SK-N-SH treated with all-trans-retinoic acid at 6 μM for 48 hours (cell line): ENCODE results near the gene AHSG.
"Not testable (repeated sequence)": the region's sequence is repeated elsewhere in the genome, so short reads cannot be mapped to it uniquely, and the experiment has no call there.

Experiments used
- ATAC-seq: fragments of 200-7000 bp; cut with Tn5 transposase; 3 replicates; pipeline ENCODE4 v1.9.1; 2020; ENCODE audit warnings: mild to moderate bottlenecking, moderate library complexity
- ARNTL ChIP-seq: fragments of 450-650 bp; formaldehyde crosslinking; IDR thresholded peaks from 2 replicates; pipeline ENCODE4 v1.5.0; 2020; ENCODE audit warnings: low read depth, mild to moderate bottlenecking, moderate library complexity, borderline replicate concordance
- BACH2 ChIP-seq: fragments of 250-450 bp; sonication (Bioruptor Pico); IDR thresholded peaks from 2 replicates; pipeline ENCODE4 v1.9.0; 2021; ENCODE audit warnings: mild to moderate bottlenecking, borderline replicate concordance
- CSDC2 ChIP-seq: fragments of 250-450 bp; sonication (Bioruptor Pico); IDR thresholded peaks from 2 replicates; pipeline ENCODE4 v1.5.0; 2020; ENCODE audit warnings: mild to moderate bottlenecking, moderate library complexity
- ESRRG ChIP-seq: fragments of 250-450 bp; sonication (Bioruptor Pico); IDR thresholded peaks from 2 replicates; pipeline ENCODE4 v1.6.1; 2021; ENCODE audit warnings: mild to moderate bottlenecking
- GLIS3 ChIP-seq: fragments of 250-450 bp; sonication (Bioruptor Pico); IDR thresholded peaks from 2 replicates; pipeline ENCODE4 v1.5.0; 2020; ENCODE audit warnings: mild to moderate bottlenecking, moderate library complexity
- OSR1 ChIP-seq: fragments of 250-450 bp; sonication (Bioruptor Pico); IDR thresholded peaks from 2 replicates; pipeline ENCODE4 v1.8.0; 2022; ENCODE audit warnings: moderate library complexity, mild to moderate bottlenecking, inconsistent platforms
- SNAI2 ChIP-seq: fragments of 250-450 bp; sonication (Bioruptor Pico); IDR thresholded peaks from 2 replicates; pipeline ENCODE4 v1.5.0; 2020; ENCODE audit warnings: mild to moderate bottlenecking, moderate library complexity
- TOX ChIP-seq: fragments of 250-450 bp; sonication (Bioruptor Pico); IDR thresholded peaks from 2 replicates; pipeline ENCODE4 v1.8.0; 2021; ENCODE audit warnings: mild to moderate bottlenecking, moderate library complexity, borderline replicate concordance
- ZC3H10 ChIP-seq: fragments of 250-450 bp; sonication (Bioruptor Pico); IDR thresholded peaks from 2 replicates; pipeline ENCODE4 v1.5.1; 2021; ENCODE audit warnings: mild to moderate bottlenecking, moderate library complexity
- ZFP3 ChIP-seq: fragments of 250-450 bp; sonication (Bioruptor Pico); IDR thresholded peaks from 2 replicates; pipeline ENCODE4 v1.5.0; 2020; ENCODE audit warnings: mild to moderate bottlenecking, moderate library complexity
- ZFP30 ChIP-seq: fragments of 450-650 bp; formaldehyde crosslinking; IDR thresholded peaks from 2 replicates; pipeline ENCODE4 v1.5.0; 2022; ENCODE audit warnings: mild to moderate bottlenecking, moderate library complexity
- ZNF565 ChIP-seq: fragments of 450-650 bp; formaldehyde crosslinking; conservative IDR thresholded peaks from 2 replicates; pipeline ENCODE4 v1.5.0; 2020; ENCODE audit warnings: low read depth, mild to moderate bottlenecking, moderate library complexity
- ZNF8 ChIP-seq: fragments of 450-650 bp; formaldehyde crosslinking; IDR thresholded peaks from 2 replicates; pipeline ENCODE4 v1.5.0; 2020; ENCODE audit warnings: mild to moderate bottlenecking, moderate library complexity
- TF ChIP-seq, protein P1 (sequence below): fragments of 250-450 bp; sonication (Bioruptor Pico); IDR thresholded peaks from 2 replicates; pipeline ENCODE4 v1.5.0; 2020; ENCODE audit warnings: mild to moderate bottlenecking, moderate library complexity
- TF ChIP-seq, protein P2 (sequence below): fragments of 250-450 bp; sonication (Bioruptor Pico); IDR thresholded peaks from 2 replicates; pipeline ENCODE4 v1.5.1; 2020; ENCODE audit warnings: low read depth, mild to moderate bottlenecking, moderate library complexity
- TF ChIP-seq, protein P3 (sequence below): fragments of 250-450 bp; sonication (Bioruptor Pico); IDR thresholded peaks from 2 replicates; pipeline ENCODE4 v1.8.0; 2020; ENCODE audit warnings: mild to moderate bottlenecking, moderate library complexity, borderline replicate concordance

Gene AHSG

DNA sequence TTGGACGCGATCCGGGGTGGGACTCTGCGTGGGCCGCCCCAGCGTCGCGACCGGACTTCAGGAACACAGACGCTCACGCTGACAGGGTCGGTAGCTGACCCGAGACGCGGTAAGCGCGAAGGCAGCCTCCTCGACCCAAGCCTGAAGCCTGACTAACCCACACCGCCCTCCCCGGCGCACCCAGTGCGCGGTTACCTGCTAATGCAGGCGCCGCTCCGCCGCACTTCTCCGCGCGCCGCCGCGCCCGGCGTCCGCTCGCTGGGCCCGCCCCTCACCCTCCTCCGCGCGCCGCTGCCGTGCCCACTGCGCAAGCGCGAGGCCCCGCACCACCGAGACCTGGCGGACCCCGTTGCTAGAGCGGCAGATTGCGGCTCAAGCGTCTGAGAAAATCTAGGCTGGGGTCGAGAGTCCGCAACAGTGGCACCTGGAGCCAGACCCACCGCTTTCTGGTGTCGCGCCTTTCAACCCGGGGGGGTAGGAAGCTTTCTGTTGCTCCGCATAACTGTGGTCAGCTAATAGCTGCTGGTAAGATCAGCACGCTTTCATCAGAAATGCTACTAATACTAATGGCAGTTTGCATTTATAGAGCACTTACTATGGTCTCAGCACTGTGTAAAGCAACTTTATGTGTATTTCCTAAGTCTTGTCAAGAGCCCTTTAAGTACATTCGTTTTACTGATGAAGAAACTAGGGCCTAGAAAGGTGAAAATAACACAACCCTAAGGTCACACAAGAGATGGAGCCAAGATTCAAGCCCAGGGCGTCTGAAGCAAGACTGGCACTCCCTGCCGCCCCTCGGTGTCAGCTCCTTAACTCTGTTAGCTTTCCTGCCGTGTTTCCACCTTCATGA, 45.6 kb upstream of the AHSG start, which contains the start of gene TBCCD1:
TBCCD1 (minus strand) TSS at position 268 of the 850 bp plus-strand sequence. CDS start 3,010 bp downstream, outside the sequence.
- TF ChIP-seq ZFP3, result 0 out of 2 replicates have a peak, but pooled peaks have one; percentile 28
- TF ChIP-seq ZC3H10 (CRISPR knock-in tag), result no peak
- TF ChIP-seq OSR1 (CRISPR knock-in tag), result no peak
- TF ChIP-seq, protein P1, sequence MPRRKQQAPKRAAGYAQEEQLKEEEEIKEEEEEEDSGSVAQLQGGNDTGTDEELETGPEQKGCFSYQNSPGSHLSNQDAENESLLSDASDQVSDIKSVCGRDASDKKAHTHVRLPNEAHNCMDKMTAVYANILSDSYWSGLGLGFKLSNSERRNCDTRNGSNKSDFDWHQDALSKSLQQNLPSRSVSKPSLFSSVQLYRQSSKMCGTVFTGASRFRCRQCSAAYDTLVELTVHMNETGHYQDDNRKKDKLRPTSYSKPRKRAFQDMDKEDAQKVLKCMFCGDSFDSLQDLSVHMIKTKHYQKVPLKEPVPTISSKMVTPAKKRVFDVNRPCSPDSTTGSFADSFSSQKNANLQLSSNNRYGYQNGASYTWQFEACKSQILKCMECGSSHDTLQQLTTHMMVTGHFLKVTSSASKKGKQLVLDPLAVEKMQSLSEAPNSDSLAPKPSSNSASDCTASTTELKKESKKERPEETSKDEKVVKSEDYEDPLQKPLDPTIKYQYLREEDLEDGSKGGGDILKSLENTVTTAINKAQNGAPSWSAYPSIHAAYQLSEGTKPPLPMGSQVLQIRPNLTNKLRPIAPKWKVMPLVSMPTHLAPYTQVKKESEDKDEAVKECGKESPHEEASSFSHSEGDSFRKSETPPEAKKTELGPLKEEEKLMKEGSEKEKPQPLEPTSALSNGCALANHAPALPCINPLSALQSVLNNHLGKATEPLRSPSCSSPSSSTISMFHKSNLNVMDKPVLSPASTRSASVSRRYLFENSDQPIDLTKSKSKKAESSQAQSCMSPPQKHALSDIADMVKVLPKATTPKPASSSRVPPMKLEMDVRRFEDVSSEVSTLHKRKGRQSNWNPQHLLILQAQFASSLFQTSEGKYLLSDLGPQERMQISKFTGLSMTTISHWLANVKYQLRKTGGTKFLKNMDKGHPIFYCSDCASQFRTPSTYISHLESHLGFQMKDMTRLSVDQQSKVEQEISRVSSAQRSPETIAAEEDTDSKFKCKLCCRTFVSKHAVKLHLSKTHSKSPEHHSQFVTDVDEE (CRISPR knock-in tag), result peak; percentile 14; the same call in 1 of the 2 replicates
- no peak for TF ChIP-seq ZFP30 (CRISPR knock-in tag)
- peak; percentile 70 for ATAC-seq

DNA sequence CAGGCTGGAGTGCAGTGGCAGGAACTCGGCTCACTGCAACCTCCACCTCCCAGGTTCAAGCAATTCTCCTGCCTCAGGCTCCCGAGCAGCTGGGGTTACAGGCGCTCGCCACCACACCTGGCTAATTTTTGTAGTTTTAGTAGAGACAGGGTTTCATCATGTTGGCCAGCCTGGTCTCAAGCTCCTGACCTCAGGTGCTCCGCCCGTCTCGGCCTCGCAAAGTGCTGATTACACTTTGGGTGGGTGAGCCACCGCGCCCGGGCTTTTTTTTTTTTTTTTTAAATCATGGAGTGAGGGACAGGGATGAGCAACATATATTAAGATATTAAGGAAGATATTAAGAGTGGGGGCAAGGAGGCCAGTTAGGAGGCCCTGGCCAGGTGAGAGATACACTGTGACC, 43.5 kb upstream of the AHSG start:
- not testable (repeated sequence) for ATAC-seq

DNA sequence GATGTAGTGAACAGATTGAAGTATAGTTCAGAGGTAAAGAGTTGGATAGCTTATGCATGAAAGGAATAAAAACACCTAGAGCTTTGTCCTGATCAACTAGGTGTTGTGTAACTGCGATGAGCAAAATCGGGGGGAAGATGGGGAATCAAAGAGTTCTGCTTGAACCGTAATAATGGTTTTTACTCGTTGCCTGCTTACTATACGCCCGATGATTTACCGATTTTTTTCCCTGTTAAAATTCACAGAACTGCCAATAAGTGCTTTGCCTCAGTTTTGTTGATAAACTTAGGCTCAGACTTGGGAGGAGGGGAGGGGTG, 43.1 kb upstream of the AHSG start:
- TF ChIP-seq, protein P2, sequence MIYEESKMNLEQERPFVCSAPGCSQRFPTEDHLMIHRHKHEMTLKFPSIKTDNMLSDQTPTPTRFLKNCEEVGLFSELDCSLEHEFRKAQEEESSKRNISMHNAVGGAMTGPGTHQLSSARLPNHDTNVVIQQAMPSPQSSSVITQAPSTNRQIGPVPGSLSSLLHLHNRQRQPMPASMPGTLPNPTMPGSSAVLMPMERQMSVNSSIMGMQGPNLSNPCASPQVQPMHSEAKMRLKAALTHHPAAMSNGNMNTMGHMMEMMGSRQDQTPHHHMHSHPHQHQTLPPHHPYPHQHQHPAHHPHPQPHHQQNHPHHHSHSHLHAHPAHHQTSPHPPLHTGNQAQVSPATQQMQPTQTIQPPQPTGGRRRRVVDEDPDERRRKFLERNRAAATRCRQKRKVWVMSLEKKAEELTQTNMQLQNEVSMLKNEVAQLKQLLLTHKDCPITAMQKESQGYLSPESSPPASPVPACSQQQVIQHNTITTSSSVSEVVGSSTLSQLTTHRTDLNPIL (CRISPR knock-in tag), result no peak
- TF ChIP-seq ZNF565 (CRISPR knock-in tag) (no peak), CSDC2 (CRISPR knock-in tag) (no peak), ZFP30 (CRISPR knock-in tag) (no peak), ESRRG (no peak), ZNF8 (CRISPR knock-in tag) (no peak), ARNTL (CRISPR knock-in tag) (no peak), OSR1 (CRISPR knock-in tag) (no peak), TOX (no peak), ZFP3 (no peak)
- TF ChIP-seq, protein P1 (CRISPR knock-in tag), result no peak
- TF ChIP-seq, protein P3, sequence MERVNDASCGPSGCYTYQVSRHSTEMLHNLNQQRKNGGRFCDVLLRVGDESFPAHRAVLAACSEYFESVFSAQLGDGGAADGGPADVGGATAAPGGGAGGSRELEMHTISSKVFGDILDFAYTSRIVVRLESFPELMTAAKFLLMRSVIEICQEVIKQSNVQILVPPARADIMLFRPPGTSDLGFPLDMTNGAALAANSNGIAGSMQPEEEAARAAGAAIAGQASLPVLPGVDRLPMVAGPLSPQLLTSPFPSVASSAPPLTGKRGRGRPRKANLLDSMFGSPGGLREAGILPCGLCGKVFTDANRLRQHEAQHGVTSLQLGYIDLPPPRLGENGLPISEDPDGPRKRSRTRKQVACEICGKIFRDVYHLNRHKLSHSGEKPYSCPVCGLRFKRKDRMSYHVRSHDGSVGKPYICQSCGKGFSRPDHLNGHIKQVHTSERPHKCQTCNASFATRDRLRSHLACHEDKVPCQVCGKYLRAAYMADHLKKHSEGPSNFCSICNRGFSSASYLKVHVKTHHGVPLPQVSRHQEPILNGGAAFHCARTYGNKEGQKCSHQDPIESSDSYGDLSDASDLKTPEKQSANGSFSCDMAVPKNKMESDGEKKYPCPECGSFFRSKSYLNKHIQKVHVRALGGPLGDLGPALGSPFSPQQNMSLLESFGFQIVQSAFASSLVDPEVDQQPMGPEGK (CRISPR knock-in tag), result no peak
- ATAC-seq, result no peak

DNA sequence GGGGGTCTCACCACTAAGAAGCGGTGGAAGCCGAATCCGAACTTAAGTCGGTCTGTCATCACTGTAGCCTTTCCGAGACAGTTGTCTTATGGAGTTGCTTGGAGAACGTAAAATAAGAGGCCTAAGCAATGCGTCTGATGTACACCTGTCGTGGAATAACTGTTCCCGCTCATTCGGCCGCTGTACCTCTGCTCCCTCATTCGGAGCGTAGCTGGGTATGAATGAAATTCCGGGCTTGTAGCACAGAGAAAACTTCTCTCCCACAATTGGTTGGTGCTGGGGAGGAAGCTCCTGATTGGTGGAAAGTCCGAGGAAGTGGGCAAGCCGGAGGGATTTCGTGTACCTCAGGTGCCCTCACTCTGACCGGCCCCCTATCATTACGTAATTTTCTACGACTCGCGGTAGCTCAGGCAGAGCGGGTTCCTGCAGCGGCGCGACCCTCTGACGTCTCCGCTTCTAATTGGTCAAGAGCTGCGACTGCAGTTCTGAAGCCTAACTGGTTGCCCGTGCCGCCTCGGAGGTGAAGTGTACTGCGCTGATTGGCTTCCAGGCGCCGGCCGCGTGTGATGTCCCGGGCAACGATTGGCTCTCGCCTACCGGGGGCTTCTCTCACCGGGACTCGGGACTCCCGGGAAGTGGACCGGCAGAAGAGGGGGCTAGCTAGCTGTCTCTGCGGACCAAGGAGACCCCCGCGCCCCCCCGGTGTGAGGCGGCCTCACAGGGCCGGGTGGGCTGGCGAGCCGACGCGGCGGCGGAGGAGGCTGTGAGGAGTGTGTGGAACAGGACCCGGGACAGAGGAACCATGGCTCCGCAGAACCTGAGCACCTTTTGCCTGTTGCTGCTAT, 42.5 kb upstream of the AHSG start, which contains the start of gene DNAJB11:
DNAJB11 (plus strand) TSS at position 625 of the 845 bp plus-strand sequence; CDS start at position 803, 178 bp downstream.
- peak; percentile 93 for ATAC-seq
- TF ChIP-seq CSDC2 (CRISPR knock-in tag) (no peak), BACH2 (CRISPR knock-in tag) (no peak), SNAI2 (CRISPR knock-in tag) (no peak), GLIS3 (CRISPR knock-in tag) (no peak)
- TF ChIP-seq, protein P2 (CRISPR knock-in tag), result no peak
